ENCODE results near the gene AHSG. TPM values are rescaled to one million over a fixed set of nuclear protein-coding genes. Genes with fewer than 3 reads are reported as not detected.
"Not testable (repeated sequence)": the region's sequence is repeated elsewhere in the genome, so short reads cannot be mapped to it uniquely, and the experiment has no call there.

AHSG gene
- total and polyA plus RNA-seq, 3 experiments from 2014 or later, result not detected

GRCh38 chr3:186628756-186629155, 15.9 kb downstream of the AHSG start:
- no peaks in the 10 kb centered on the region for H3K4me1 ChIP-seq (ENCODE audit: insufficient read depth, low read length)
- DNase-seq, result no peak
- ChIA-PET CTCF (no interaction called here), POLR2A (no interaction called here)
- Mint-ChIP-seq H3K9me3 (no peaks in the 10 kb centered on the region), H3K36me3 (no peaks in the 10 kb centered on the region), H3K4me3 (no peak overlapping the region), H3K4me1 (no peaks in the 10 kb centered on the region), H3K27me3 (peaks cover 1 to 16% of the 10 kb centered on the region in 2 donors), H3K27ac (no peak overlapping the region)
- no peaks in the 10 kb centered on the region for H3K9me3 ChIP-seq (ENCODE audit: low read length)
- H3K27ac ChIP-seq (ENCODE audit: low read depth, low read length), result no peak overlapping the region
- no peak overlapping the region for H3K4me3 ChIP-seq (ENCODE audit: low read length)
- H3K27me3 ChIP-seq (ENCODE audit: insufficient read depth, low read length, poor library complexity, severe bottlenecking), result no peaks in the 10 kb centered on the region
- H3K36me3 ChIP-seq (ENCODE audit: insufficient read depth, low read length), result no peaks in the 10 kb centered on the region

DNA sequence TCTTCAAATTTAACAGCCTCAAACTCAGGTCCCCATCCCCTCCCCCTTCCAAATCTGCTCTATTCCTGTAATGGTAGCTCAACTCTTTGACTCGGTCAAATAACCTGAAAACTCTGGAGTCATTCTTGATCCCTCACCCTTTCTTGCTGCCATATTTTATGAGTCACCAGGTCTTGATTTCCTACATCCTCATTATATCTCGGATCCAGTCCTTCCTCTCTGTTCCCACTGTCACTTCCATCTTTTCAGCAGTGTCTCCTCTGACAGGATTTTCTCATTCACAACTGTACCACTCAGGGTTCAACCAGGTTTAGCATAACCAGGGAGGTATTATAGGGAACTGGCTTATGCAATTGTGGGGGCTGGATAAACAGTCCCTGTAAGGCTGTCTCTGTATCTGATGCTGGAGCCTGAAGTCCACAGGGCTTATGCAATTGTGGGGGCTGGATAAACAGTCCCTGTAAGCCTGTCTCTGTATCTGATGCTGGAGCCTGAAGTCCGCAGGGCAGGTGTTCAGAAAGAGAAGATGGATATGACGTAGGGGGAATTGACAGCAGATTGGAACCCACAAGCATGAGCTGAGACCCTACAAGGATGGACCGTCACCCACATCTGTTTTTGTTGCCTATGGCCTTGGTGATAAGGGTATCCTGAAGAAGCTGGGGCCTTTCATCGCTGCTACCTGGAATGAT, 18.2 kb downstream of the AHSG start:
- no peak overlapping the region for H3K4me3 Mint-ChIP-seq
- peaks cover 1 to 20% of the 10 kb centered on the region in 2 donors for H3K27me3 Mint-ChIP-seq
- H3K27ac ChIP-seq (ENCODE audit: low read depth, low read length), result no peak overlapping the region
- no peak for DNase-seq
- no peaks in the 10 kb centered on the region for H3K4me1 Mint-ChIP-seq
- no peak overlapping the region for H3K27ac Mint-ChIP-seq
- CTCF ChIA-PET, result interaction anchor here (1.1 to 1.8 kb wide), 2 partner anchors 14 to 16 kb away, joined by 3 to 7 read pairs; no protein-coding TSS in a partner anchor
- H3K9me3 ChIP-seq (ENCODE audit: low read length), result no peaks in the 10 kb centered on the region
- H3K9me3 Mint-ChIP-seq, result no peaks in the 10 kb centered on the region
- POLR2A ChIA-PET, result no interaction called here
- H3K4me1 ChIP-seq (ENCODE audit: insufficient read depth, low read length), result no peaks in the 10 kb centered on the region
- H3K27me3 ChIP-seq (ENCODE audit: insufficient read depth, low read length, poor library complexity, severe bottlenecking), result no peaks in the 10 kb centered on the region
- no peak overlapping the region for H3K4me3 ChIP-seq (ENCODE audit: low read length)
- no peaks in the 10 kb centered on the region for H3K36me3 ChIP-seq (ENCODE audit: insufficient read depth, low read length)
- H3K36me3 Mint-ChIP-seq, result no peaks in the 10 kb centered on the region

GRCh38 chr3:186633481-186633880, 20.6 kb downstream of the AHSG start:
- CTCF ChIA-PET, result interaction anchor here (2.3 kb wide), 1 partner anchor 16 kb away, joined by 11 read pairs; no protein-coding TSS in a partner anchor
- H3K9me3 ChIP-seq (ENCODE audit: low read length), result no peaks in the 10 kb centered on the region
- no peaks in the 10 kb centered on the region for H3K4me1 ChIP-seq (ENCODE audit: insufficient read depth, low read length)
- no peak overlapping the region for H3K4me3 Mint-ChIP-seq
- peaks cover 4 to 31% of the 10 kb centered on the region in 2 donors for H3K27me3 Mint-ChIP-seq
- no peak overlapping the region for H3K27ac Mint-ChIP-seq
- H3K4me1 Mint-ChIP-seq, result no peaks in the 10 kb centered on the region
- H3K27me3 ChIP-seq (ENCODE audit: insufficient read depth, low read length, poor library complexity, severe bottlenecking), result no peaks in the 10 kb centered on the region
- DNase-seq, result no peak
- H3K36me3 ChIP-seq (ENCODE audit: insufficient read depth, low read length), result no peaks in the 10 kb centered on the region
- H3K9me3 Mint-ChIP-seq, result no peaks in the 10 kb centered on the region
- H3K4me3 ChIP-seq (ENCODE audit: low read length), result no peak overlapping the region
- H3K36me3 Mint-ChIP-seq, result no peaks in the 10 kb centered on the region
- POLR2A ChIA-PET, result no interaction called here
- H3K27ac ChIP-seq (ENCODE audit: low read depth, low read length), result no peak overlapping the region

GRCh38 chr3:186634207-186634606, 21.3 kb downstream of the AHSG start:
- H3K9me3 Mint-ChIP-seq; H3K4me1 ChIP-seq (ENCODE audit: insufficient read depth, low read length); H3K4me3 ChIP-seq (ENCODE audit: low read length); H3K27me3 ChIP-seq (ENCODE audit: insufficient read depth, low read length, poor library complexity, severe bottlenecking); DNase-seq; H3K36me3 Mint-ChIP-seq; POLR2A ChIA-PET; H3K36me3 ChIP-seq (ENCODE audit: insufficient read depth, low read length); H3K4me1 Mint-ChIP-seq; H3K4me3 Mint-ChIP-seq; H3K9me3 ChIP-seq (ENCODE audit: low read length); H3K27ac Mint-ChIP-seq; H3K27ac ChIP-seq (ENCODE audit: low read depth, low read length): not testable (repeated sequence)
- peaks cover 4 to 34% of the 10 kb centered on the region in 2 donors for H3K27me3 Mint-ChIP-seq
- CTCF ChIA-PET, result interaction anchor here (1.3 kb wide), 1 partner anchor 20 kb away, joined by 3 read pairs; no protein-coding TSS in a partner anchor

DNA sequence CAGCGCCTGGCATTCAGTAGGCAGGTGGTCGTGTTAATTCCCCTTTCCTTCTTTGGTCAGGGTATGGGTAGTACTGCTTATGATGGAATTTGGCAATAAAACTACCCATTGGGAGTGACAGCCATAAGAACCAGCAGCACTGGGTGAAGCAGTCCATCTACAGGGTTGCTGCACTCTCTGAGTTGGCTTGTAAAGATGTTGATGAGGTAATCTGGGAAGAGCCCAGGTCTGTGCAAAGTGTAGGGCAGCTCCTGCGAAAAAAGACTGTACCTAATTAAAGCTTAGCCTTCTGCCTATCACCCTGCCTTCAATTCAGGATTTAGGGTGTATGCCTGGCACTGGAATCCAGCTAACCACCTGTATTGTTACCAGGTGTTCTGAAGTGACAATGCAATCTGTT, 22.7 kb downstream of the AHSG start:
- Histone ChIP-seq H3K4me1 (ENCODE audit: insufficient read depth, low read length) (no peaks in the 10 kb centered on the region), H3K9me3 (ENCODE audit: low read length) (no peaks in the 10 kb centered on the region), H3K27ac (ENCODE audit: low read depth, low read length) (no peak overlapping the region), H3K4me3 (ENCODE audit: low read length) (no peak overlapping the region), H3K27me3 (ENCODE audit: insufficient read depth, low read length, poor library complexity, severe bottlenecking) (no peaks in the 10 kb centered on the region), H3K36me3 (ENCODE audit: insufficient read depth, low read length) (no peaks in the 10 kb centered on the region)
- DNase-seq, result no peak
- H3K27me3 Mint-ChIP-seq, result peaks cover 4 to 34% of the 10 kb centered on the region in 2 donors
- no peaks in the 10 kb centered on the region for H3K4me1 Mint-ChIP-seq
- H3K9me3 Mint-ChIP-seq, result no peaks in the 10 kb centered on the region
- ChIA-PET CTCF (interaction anchor here (1.3 kb wide), 1 partner anchor 21 kb away, joined by 3 read pairs; no protein-coding TSS in a partner anchor), POLR2A (no interaction called here)
- H3K36me3 Mint-ChIP-seq, result no peaks in the 10 kb centered on the region
- no peak overlapping the region for H3K4me3 Mint-ChIP-seq
- no peak overlapping the region for H3K27ac Mint-ChIP-seq

GRCh38 chr3:186636536-186636935, 23.7 kb downstream of the AHSG start:
- Mint-ChIP-seq H3K27ac (no peak overlapping the region), H3K9me3 (no peaks in the 10 kb centered on the region), H3K27me3 (peaks cover 3 to 38% of the 10 kb centered on the region in 2 donors), H3K4me3 (no peak overlapping the region), H3K36me3 (no peaks in the 10 kb centered on the region), H3K4me1 (no peaks in the 10 kb centered on the region)
- Histone ChIP-seq H3K9me3 (ENCODE audit: low read length) (no peaks in the 10 kb centered on the region), H3K27ac (ENCODE audit: low read depth, low read length) (no peak overlapping the region), H3K27me3 (ENCODE audit: insufficient read depth, low read length, poor library complexity, severe bottlenecking) (no peaks in the 10 kb centered on the region), H3K36me3 (ENCODE audit: insufficient read depth, low read length) (no peaks in the 10 kb centered on the region), H3K4me3 (ENCODE audit: low read length) (no peak overlapping the region), H3K4me1 (ENCODE audit: insufficient read depth, low read length) (no peaks in the 10 kb centered on the region)
- CTCF ChIA-PET, result interaction anchor here (1.4 kb wide), 1 partner anchor 19 kb away, joined by 4 read pairs; no protein-coding TSS in a partner anchor
- POLR2A ChIA-PET, result no interaction called here
- no peak for DNase-seq

GRCh38 chr3:186637686-186638085, 24.8 kb downstream of the AHSG start:
- Histone ChIP-seq H3K27ac (ENCODE audit: low read depth, low read length) (no peak overlapping the region), H3K27me3 (ENCODE audit: insufficient read depth, low read length, poor library complexity, severe bottlenecking) (no peaks in the 10 kb centered on the region), H3K9me3 (ENCODE audit: low read length) (no peaks in the 10 kb centered on the region), H3K36me3 (ENCODE audit: insufficient read depth, low read length) (no peaks in the 10 kb centered on the region), H3K4me1 (ENCODE audit: insufficient read depth, low read length) (no peaks in the 10 kb centered on the region), H3K4me3 (ENCODE audit: low read length) (no peak overlapping the region)
- H3K27ac Mint-ChIP-seq, result no peak overlapping the region
- no peak overlapping the region for H3K4me3 Mint-ChIP-seq
- H3K4me1 Mint-ChIP-seq, result no peaks in the 10 kb centered on the region
- ChIA-PET CTCF (no interaction called here), POLR2A (no interaction called here)
- no peaks in the 10 kb centered on the region for H3K36me3 Mint-ChIP-seq
- DNase-seq, result no peak
- H3K27me3 Mint-ChIP-seq, result peaks cover 3 to 45% of the 10 kb centered on the region in 2 donors
- no peaks in the 10 kb centered on the region for H3K9me3 Mint-ChIP-seq

- Mint-ChIP-seq H3K27ac (no peak overlapping the region), H3K36me3 (no peaks in the 10 kb centered on the region), H3K4me1 (no peaks in the 10 kb centered on the region), H3K9me3 (no peaks in the 10 kb centered on the region), H3K27me3 (peaks cover 3 to 49% of the 10 kb centered on the region in 2 donors), H3K4me3 (no peak overlapping the region)
- H3K4me1 ChIP-seq (ENCODE audit: insufficient read depth, low read length), result no peaks in the 10 kb centered on the region
- H3K27ac ChIP-seq (ENCODE audit: low read depth, low read length), result no peak overlapping the region
- no peak for DNase-seq
- no peaks in the 10 kb centered on the region for H3K36me3 ChIP-seq (ENCODE audit: insufficient read depth, low read length)
- POLR2A ChIA-PET, result no interaction called here
- CTCF ChIA-PET, result no interaction called here
- no peaks in the 10 kb centered on the region for H3K27me3 ChIP-seq (ENCODE audit: insufficient read depth, low read length, poor library complexity, severe bottlenecking)
- no peak overlapping the region for H3K4me3 ChIP-seq (ENCODE audit: low read length)
- H3K9me3 ChIP-seq (ENCODE audit: low read length), result no peaks in the 10 kb centered on the region
These were observed 25.4 kb downstream of the AHSG start for GRCh38 chr3:186638259-186638658.

Data from CD8-positive, alpha-beta memory T cell (primary cell).